HCT116 (cell line): ENCODE results near the gene CEMIP2. TPM values are rescaled to one million over a fixed set of nuclear protein-coding genes. Genes with fewer than 3 reads are reported as not detected.

Experiments used
- ATAC-seq: fragments of 200-7000 bp; cut with Tn5 transposase; 2 replicates; pipeline ENCODE4 v1.9.1; 2020; ENCODE audit warnings: mild to moderate bottlenecking, moderate library complexity
- BruUV-seq: library from RNA; stranded (reverse); fragments of 400-500 nt; replicated peaks from 2 replicates; lab custom pipeline; 2021; lab: Mats Ljungman, UMichigan
- CTCF ChIA-PET: fragments of 300-600 bp; sonication (Branson Sonifier 250); formaldehyde crosslinking; loops from one replicate; lab custom pipeline; 2021; ENCODE audit warnings: antibody characterized with exemption; lab: Charles Lee
- POLR2A ChIA-PET: fragments of 300-600, 350-600 bp; sonication (Branson Sonifier 250); formaldehyde crosslinking; loops from one replicate; lab custom pipeline; 2021; ENCODE audit warnings: antibody characterized with exemption; lab: Charles Lee
- RAD21 ChIA-PET, 2 experiments: fragments of 300-600 bp; sonication (Branson Sonifier 250); formaldehyde crosslinking; loops; one replicate each; lab custom pipeline; 2023; ENCODE audit warnings: low total read pairs in 2 of 2; ENCODE audit not compliant: uncharacterized antibody in 2 of 2, unreplicated experiment in 2 of 2, low non-redundant PET in 1 of 2; lab: Charles Lee
- DNase-seq: peaks from one replicate; pipeline ENCODE4 v3.0.0-alpha.2; 2010; ENCODE audit warnings: low read depth, low spot score
- H2AFZ ChIP-seq: fragments of 200-600 bp; shearing (Covaris generic), sonication (generic); 2 replicates; pipeline ENCODE4 v1.6.1; 2017; ENCODE audit warnings: low read depth, mixed run types, mixed read lengths, antibody characterized with exemption, low read length; ENCODE audit not compliant: poor library complexity, severe bottlenecking
- H3K27ac ChIP-seq: 2 replicates; pipeline ENCODE4 v1.5.1; 2012; ENCODE audit warnings: low read depth, low read length
- H3K27me3 ChIP-seq: fragments of 200-600 bp; sonication (generic); 2 replicates; pipeline ENCODE4 v1.6.1; 2016; ENCODE audit warnings: mixed run types, low read length, mixed read lengths; ENCODE audit not compliant: insufficient read depth
- H3K36me3 ChIP-seq, 2 experiments: fragments of 200-500 bp in 1 of 2; fragments of 200-600 bp in 1 of 2; sonication (Bioruptor generic) in 1 of 2; sonication (generic) in 1 of 2; 2 replicates each; pipeline versions ENCODE4 v1.5.1 to v1.6.1; 2014 to 2016; ENCODE audit warnings: low read length in 2 of 2, inconsistent platforms in 1 of 2, mixed read lengths in 1 of 2, mixed run types in 1 of 2; ENCODE audit not compliant: insufficient read depth in 2 of 2, control insufficient read depth in 1 of 2
- H3K4me1 ChIP-seq, 2 experiments: fragments of 200-600 bp in 1 of 2; sonication (generic) in 1 of 2; 2 replicates each; pipeline versions ENCODE4 v1.5.1 to v1.6.1; 2012 to 2017; ENCODE audit warnings: low read length in 2 of 2, inconsistent platforms in 1 of 2, mild to moderate bottlenecking in 1 of 2, mixed read lengths in 1 of 2, mixed run types in 1 of 2, moderate library complexity in 1 of 2; ENCODE audit not compliant: insufficient read depth in 2 of 2, control insufficient read depth in 1 of 2
- H3K4me2 ChIP-seq: fragments of 200-600 bp; sonication (generic); 2 replicates; pipeline ENCODE4 v1.6.1; 2017; ENCODE audit warnings: mixed run types, low read length, mixed read lengths
- H3K4me3 ChIP-seq, 2 experiments: fragments of 200-600 bp in 1 of 2; sonication (generic) in 1 of 2; replicated peaks in 1 of 2; 2 replicates each; pipeline ENCODE4 v1.5.1; 2011 to 2016; ENCODE audit warnings: low read length in 2 of 2, control low read depth in 1 of 2, low read depth in 1 of 2, mild to moderate bottlenecking in 1 of 2, mixed read lengths in 1 of 2, mixed run types in 1 of 2
- H3K79me2 ChIP-seq: fragments of 200-600 bp; sonication (generic); 2 replicates; pipeline ENCODE4 v1.6.1; 2017; ENCODE audit warnings: mild to moderate bottlenecking, mixed run types, low read length, moderate library complexity, mixed read lengths; ENCODE audit not compliant: insufficient read depth
- H3K9ac ChIP-seq: fragments of 200-600 bp; sonication (generic); 2 replicates; pipeline ENCODE4 v1.6.1; 2016; ENCODE audit warnings: low read length, mixed read lengths
- H3K9me2 ChIP-seq: fragments of 200-600 bp; sonication (generic), shearing (Covaris generic); 2 replicates; pipeline ENCODE4 v1.6.1; 2017; ENCODE audit warnings: mixed run types, mild to moderate bottlenecking, moderate library complexity; ENCODE audit not compliant: insufficient read depth
- H3K9me3 ChIP-seq, 2 experiments: fragments of 200-500 bp in 1 of 2; fragments of 200-600 bp in 1 of 2; sonication (Bioruptor generic) in 1 of 2; sonication (generic) in 1 of 2; 2 replicates each; pipeline ENCODE4 v1.6.1; 2014 to 2017; ENCODE audit warnings: low read length in 2 of 2, mixed read lengths in 2 of 2, inconsistent platforms in 1 of 2, low read depth in 1 of 2, mild to moderate bottlenecking in 1 of 2, mixed run types in 1 of 2, moderate library complexity in 1 of 2; ENCODE audit not compliant: control insufficient read depth in 1 of 2, insufficient read depth in 1 of 2
- H4K20me1 ChIP-seq: fragments of 200-600 bp; sonication (generic), shearing (Covaris generic); 2 replicates; pipeline ENCODE4 v1.6.1; 2017; ENCODE audit warnings: mixed run types, mild to moderate bottlenecking, moderate library complexity; ENCODE audit not compliant: insufficient read depth
- ATF3 ChIP-seq: IDR thresholded peaks from 2 replicates; pipeline ENCODE4 v1.6.1; 2012
- CBX3 ChIP-seq: IDR thresholded peaks from 2 replicates; pipeline ENCODE4 v1.6.1; 2012; ENCODE audit warnings: low read depth
- CEBPB ChIP-seq: IDR thresholded peaks from 2 replicates; pipeline ENCODE4 v1.6.1; 2012; ENCODE audit warnings: low read depth
- EGR1 ChIP-seq: IDR thresholded peaks from 2 replicates; pipeline ENCODE4 v1.6.1; 2012; ENCODE audit warnings: low read depth
- EZH2 ChIP-seq: fragments of 200-600 bp; sonication (generic); IDR thresholded peaks from 2 replicates; pipeline ENCODE4 v1.6.1; 2017; ENCODE audit warnings: antibody characterized with exemption, mixed run types
- EZH2phosphoT487 ChIP-seq: fragments of 200-600 bp; IDR thresholded peaks from 2 replicates; pipeline ENCODE4 v1.6.1; 2018; ENCODE audit warnings: antibody characterized with exemption, borderline replicate concordance
- FOSL1 ChIP-seq: IDR thresholded peaks from 2 replicates; pipeline ENCODE4 v1.6.1; 2012; ENCODE audit warnings: low read depth
- JUND ChIP-seq: IDR thresholded peaks from 2 replicates; pipeline ENCODE4 v1.6.1; 2012
- MAX ChIP-seq: IDR thresholded peaks from 2 replicates; pipeline ENCODE4 v1.6.1; 2012
- POLR2A ChIP-seq: IDR thresholded peaks from 2 replicates; pipeline ENCODE4 v1.7.0; 2011; ENCODE audit warnings: borderline replicate concordance; ENCODE audit not compliant: insufficient read depth, insufficient read length; ENCODE audit errors: extremely low read depth
- POLR2AphosphoS5 ChIP-seq: IDR thresholded peaks from 2 replicates; pipeline ENCODE4 v1.6.1; 2011; ENCODE audit warnings: mild to moderate bottlenecking, low read depth, low read length, moderate library complexity
- RAD21 ChIP-seq: IDR thresholded peaks from 2 replicates; pipeline ENCODE4 v1.6.1; 2012; ENCODE audit warnings: low read depth, mild to moderate bottlenecking
- SIN3A ChIP-seq: IDR thresholded peaks from 2 replicates; pipeline ENCODE4 v1.6.1; 2012; ENCODE audit warnings: low read depth
- SP1 ChIP-seq: IDR thresholded peaks from 2 replicates; pipeline ENCODE4 v1.6.1; 2012; ENCODE audit warnings: low read depth
- TCF7L2 ChIP-seq: IDR thresholded peaks from 2 replicates; pipeline ENCODE4 v1.7.0; 2011; ENCODE audit warnings: borderline replicate concordance, inconsistent platforms; ENCODE audit not compliant: insufficient read depth, insufficient read length; ENCODE audit errors: extremely low read depth
- YY1 ChIP-seq: IDR thresholded peaks from 2 replicates; pipeline ENCODE4 v1.6.1; 2011; ENCODE audit warnings: low read length, low read depth, moderate library complexity, mild to moderate bottlenecking; ENCODE audit not compliant: insufficient replicate concordance; ENCODE audit errors: extremely low read depth
- ZNF274 ChIP-seq: fragments of 200-500 bp; sonication (Bioruptor generic); IDR thresholded peaks from 2 replicates; pipeline ENCODE4 v1.6.1; 2014; ENCODE audit warnings: mild to moderate bottlenecking, low read depth, low read length, inconsistent platforms
- intact Hi-C: fragments of 100-400 bp; cut with micrococcal nuclease; formaldehyde crosslinking; loops from 2 replicates; pipeline ENCODE4 v1.10.0; 2022
- total RNA-seq: library from RNA; stranded (reverse); gene quantifications from one replicate; pipeline ENCODE4 v1.2.1, GENCODE V29; 2021; ENCODE audit not compliant: unreplicated experiment

Gene CEMIP2
- total RNA-seq, 1 experiment from 2014 or later: 14.3 TPM

GRCh38 chr9:71637926-71638325 lies 130.4 kb downstream of the CEMIP2 start:
- CTCF ChIA-PET: no interaction called here
- no peaks in the 10 kb centered on the region for H3K79me2 ChIP-seq
- intact Hi-C loops: no loop called here
- ATAC-seq (no peak), DNase-seq (no peak)
- H3K9me3 ChIP-seq: no peaks in the 10 kb centered on the region
- H2AFZ ChIP-seq: no peak overlapping the region
- H3K27ac ChIP-seq: no peak overlapping the region
- POLR2A ChIA-PET: no interaction called here
- H3K9me2 ChIP-seq: no peaks in the 10 kb centered on the region
- H3K4me3 ChIP-seq: no peak overlapping the region
- BruUV-seq: no TSS peak
- no peaks in the 10 kb centered on the region for H3K27me3 ChIP-seq
- TF ChIP-seq RAD21 (no peak), ZNF274 (no peak), ATF3 (no peak), JUND (no peak), EZH2 (no peak), SIN3A (no peak), CEBPB (no peak), POLR2A (no peak), MAX (no peak), CBX3 (no peak)
- RAD21 ChIA-PET: no interaction called here
- no peaks in the 10 kb centered on the region for H3K36me3 ChIP-seq
- no peaks in the 10 kb centered on the region for H3K4me1 ChIP-seq
- no peaks in the 10 kb centered on the region for H4K20me1 ChIP-seq
- no peak overlapping the region for H3K9ac ChIP-seq
- H3K4me2 ChIP-seq: no peak overlapping the region

- ChIA-PET POLR2A (no interaction called here), CTCF (no interaction called here), RAD21 (no interaction called here)
- Histone ChIP-seq H3K36me3 (no peaks in the 10 kb centered on the region), H3K27ac (no peak overlapping the region), H4K20me1 (no peaks in the 10 kb centered on the region), H3K9me2 (no peaks in the 10 kb centered on the region), H3K9ac (no peak overlapping the region), H3K4me1 (no peaks in the 10 kb centered on the region), H3K9me3 (no peaks in the 10 kb centered on the region), H3K27me3 (no peaks in the 10 kb centered on the region), H2AFZ (no peak overlapping the region), H3K79me2 (no peaks in the 10 kb centered on the region)
- no peak for ATAC-seq
- intact Hi-C loops: no loop called here
- no peak for TF ChIP-seq FOSL1
- TF ChIP-seq SIN3A: no peak
- TF ChIP-seq EZH2phosphoT487: no peak
- TF ChIP-seq RAD21: no peak
- TF ChIP-seq TCF7L2: no peak
- TF ChIP-seq EZH2: no peak
- no peak for TF ChIP-seq CBX3
- no peak for TF ChIP-seq JUND
- no peak for TF ChIP-seq ZNF274
- no peak for TF ChIP-seq YY1
- no peak for TF ChIP-seq SP1
- no peak for TF ChIP-seq CEBPB
- TF ChIP-seq POLR2AphosphoS5: no peak
- no peak for TF ChIP-seq ATF3
- TF ChIP-seq EGR1: no peak
- TF ChIP-seq, all 23 proteins: peak for 0
- H3K4me3 ChIP-seq: no peak overlapping the region
- DNase-seq: no peak
- H3K4me2 ChIP-seq: no peak overlapping the region
- BruUV-seq: no TSS peak
Measured at GRCh38 chr9:71637375-71637774, 130.9 kb downstream of the CEMIP2 start.
